ENCODE measurements around the gene RNU7-1.

RNU7-1 gene

GRCh38 chr12:6954316-6955107 lies 10.9 kb downstream of the RNU7-1 start:
- Histone ChIP-seq H3K4me3 (ENCODE audit: low read length in 2 of 2) (no peak overlapping the region), H3K27ac (replicated peaks; ENCODE audit: low read length) (no peak overlapping the region), H2AK5ac (ENCODE audit: low read depth, low read length) (peak overlapping the region; percentile 91), H3K23ac (ENCODE audit: low read depth, low read length, poor library complexity) (peak overlapping the region; percentile 34), H3K36me3 (replicated peaks in 1 of 2; ENCODE audit: control insufficient read depth in 2 of 2, insufficient read depth in 2 of 2, low read length in 2 of 2) (no peaks in the 10 kb centered on the region), H2AFZ (ENCODE audit: low read length) (peak overlapping the region; percentile 80), H3K27me3 (ENCODE audit: control insufficient read depth in 3 of 3, insufficient read depth in 3 of 3, low read depth in 1 of 3, low read length in 3 of 3) (no peaks in the 10 kb centered on the region), H4K91ac (ENCODE audit: low read depth, low read length, poor library complexity) (no peak overlapping the region), H3K4ac (ENCODE audit: low read length) (no peak overlapping the region), H3K4me2 (ENCODE audit: insufficient read depth, low read length, poor library complexity, severe bottlenecking) (no peak overlapping the region), H2BK12ac (ENCODE audit: low read length) (peak overlapping the region; percentile 30), H3K4me1 (ENCODE audit: control insufficient read depth in 2 of 2, insufficient read depth in 1 of 2, low read depth in 1 of 2, low read length in 2 of 2) (peaks cover 2 to 25% of the 10 kb centered on the region in 2 donors), H3K18ac (ENCODE audit: low read length) (peak overlapping the region; percentile 57), H3K14ac (ENCODE audit: low read length) (no peak overlapping the region), H3K9ac (ENCODE audit: low read depth, low read length, poor library complexity) (no peak overlapping the region), H2BK5ac (ENCODE audit: low read length) (peak overlapping the region; percentile 66), H3K9me3 (replicated peaks in 1 of 2; ENCODE audit: control insufficient read depth in 2 of 2, insufficient read depth in 1 of 2, low read depth in 1 of 2, low read length in 2 of 2) (no peaks in the 10 kb centered on the region), H3K79me1 (ENCODE audit: low read depth, low read length) (no peaks in the 10 kb centered on the region), H2BK15ac (ENCODE audit: low read length) (peak overlapping the region; percentile 95), H2BK120ac (ENCODE audit: low read depth, low read length) (no peak overlapping the region), H4K8ac (ENCODE audit: low read depth, low read length) (no peak overlapping the region)
- no CpG with 5 or more reads among the region's 21 CpGs for WGBS, 2 donors (ENCODE audit: extremely low coverage in 2 of 2, insufficient read length in 2 of 2, insufficient replicate concordance in 1 of 2)
- no peak for DNase-seq (ENCODE audit: low spot score)

GRCh38 chr12:6955108-6956020 lies 11.7 kb downstream of the RNU7-1 start:
- Histone ChIP-seq H3K4me2 (ENCODE audit: insufficient read depth, low read length, poor library complexity, severe bottlenecking) (no peak overlapping the region), H3K18ac (ENCODE audit: low read length) (no peak overlapping the region), H2AFZ (ENCODE audit: low read length) (no peak overlapping the region), H4K91ac (ENCODE audit: low read depth, low read length, poor library complexity) (no peak overlapping the region), H3K23ac (ENCODE audit: low read depth, low read length, poor library complexity) (peak overlapping the region; percentile 34), H3K4me3 (ENCODE audit: low read length in 2 of 2) (no peak overlapping the region), H3K14ac (ENCODE audit: low read length) (no peak overlapping the region), H3K27me3 (ENCODE audit: control insufficient read depth in 3 of 3, insufficient read depth in 3 of 3, low read depth in 1 of 3, low read length in 3 of 3) (no peaks in the 10 kb centered on the region), H3K4me1 (ENCODE audit: control insufficient read depth in 2 of 2, insufficient read depth in 1 of 2, low read depth in 1 of 2, low read length in 2 of 2) (peaks cover 2 to 25% of the 10 kb centered on the region in 2 donors), H3K4ac (ENCODE audit: low read length) (no peak overlapping the region), H2BK15ac (ENCODE audit: low read length) (peak overlapping the region; percentile 75), H2AK5ac (ENCODE audit: low read depth, low read length) (peak overlapping the region; percentile 91), H3K79me1 (ENCODE audit: low read depth, low read length) (no peaks in the 10 kb centered on the region), H3K36me3 (replicated peaks in 1 of 2; ENCODE audit: control insufficient read depth in 2 of 2, insufficient read depth in 2 of 2, low read length in 2 of 2) (no peaks in the 10 kb centered on the region), H3K27ac (replicated peaks; ENCODE audit: low read length) (no peak overlapping the region), H2BK5ac (ENCODE audit: low read length) (peak overlapping the region; percentile 44), H3K9ac (ENCODE audit: low read depth, low read length, poor library complexity) (peak overlapping the region; percentile 60), H2BK12ac (ENCODE audit: low read length) (peak overlapping the region; percentile 30), H2BK120ac (ENCODE audit: low read depth, low read length) (peak overlapping the region; percentile 41), H4K8ac (ENCODE audit: low read depth, low read length) (no peak overlapping the region), H3K9me3 (replicated peaks in 1 of 2; ENCODE audit: control insufficient read depth in 2 of 2, insufficient read depth in 1 of 2, low read depth in 1 of 2, low read length in 2 of 2) (no peaks in the 10 kb centered on the region)
- no peak for DNase-seq (ENCODE audit: low spot score)
- WGBS, 2 donors (ENCODE audit: extremely low coverage in 2 of 2, insufficient read length in 2 of 2, insufficient replicate concordance in 1 of 2): no CpG with 5 or more reads among the region's 22 CpGs

- Histone ChIP-seq H2AK5ac (ENCODE audit: low read depth, low read length) (peak overlapping the region; percentile 88), H2BK12ac (ENCODE audit: low read length) (peak overlapping the region; percentile 41), H4K8ac (ENCODE audit: low read depth, low read length) (peak overlapping the region; percentile 82), H2BK120ac (ENCODE audit: low read depth, low read length) (peak overlapping the region; percentile 41), H3K9ac (ENCODE audit: low read depth, low read length, poor library complexity) (no peak overlapping the region), H3K18ac (ENCODE audit: low read length) (no peak overlapping the region), H3K36me3 (replicated peaks in 1 of 2; ENCODE audit: control insufficient read depth in 2 of 2, insufficient read depth in 2 of 2, low read length in 2 of 2) (no peaks in the 10 kb centered on the region), H3K79me1 (ENCODE audit: low read depth, low read length) (no peaks in the 10 kb centered on the region), H2BK5ac (ENCODE audit: low read length) (no peak overlapping the region), H3K27me3 (ENCODE audit: control insufficient read depth in 3 of 3, insufficient read depth in 3 of 3, low read depth in 1 of 3, low read length in 3 of 3) (no peaks in the 10 kb centered on the region), H3K27ac (replicated peaks; ENCODE audit: low read length) (no peak overlapping the region), H3K9me3 (replicated peaks in 1 of 2; ENCODE audit: control insufficient read depth in 2 of 2, insufficient read depth in 1 of 2, low read depth in 1 of 2, low read length in 2 of 2) (no peaks in the 10 kb centered on the region), H2BK15ac (ENCODE audit: low read length) (peak overlapping the region; percentile 75), H3K4me3 (ENCODE audit: low read length in 2 of 2) (no peak overlapping the region), H3K4ac (ENCODE audit: low read length) (no peak overlapping the region), H3K23ac (ENCODE audit: low read depth, low read length, poor library complexity) (peak overlapping the region; percentile 1), H2AFZ (ENCODE audit: low read length) (no peak overlapping the region), H3K14ac (ENCODE audit: low read length) (no peak overlapping the region), H3K4me1 (ENCODE audit: control insufficient read depth in 2 of 2, insufficient read depth in 1 of 2, low read depth in 1 of 2, low read length in 2 of 2) (peaks cover 4 to 27% of the 10 kb centered on the region in 2 donors), H4K91ac (ENCODE audit: low read depth, low read length, poor library complexity) (no peak overlapping the region), H3K4me2 (ENCODE audit: insufficient read depth, low read length, poor library complexity, severe bottlenecking) (no peak overlapping the region)
- no peak for DNase-seq (ENCODE audit: low spot score)
- WGBS, 2 donors (ENCODE audit: extremely low coverage in 2 of 2, insufficient read length in 2 of 2, insufficient replicate concordance in 1 of 2): no CpG with 5 or more reads among the region's 28 CpGs
Measured at GRCh38 chr12:6956021-6956727, 12.6 kb downstream of the RNU7-1 start.

Data from neuronal stem cell (in vitro differentiated cells).